ENCODE measurements around the gene SPEN. TPM values are rescaled to one million over a fixed set of nuclear protein-coding genes. Genes with fewer than 3 reads are reported as not detected.
A peak's percentile ranks its signal among the peaks of the same experiment; 100 is the strongest.

The SPEN gene
- total and polyA plus RNA-seq, 2 of the 4 experiments (the other 2 are of a cell fraction), result 7.6 to 15.8 TPM

- DNase-seq (peak; percentile 79), ATAC-seq (ENCODE audit: low read depth) (peak; percentile 78)
- Histone ChIP-seq H2AK9ac (replicated peaks; ENCODE audit: low read depth, low read length, poor library complexity) (peak overlapping the region; percentile 70), H3K9ac (ENCODE audit: low read depth, low read length) (peak overlapping the region; percentile 40; the same call in 1 of the 2 replicates), H3K9me3 (ENCODE audit: control insufficient read depth, insufficient read depth, low read length) (no peaks in the 10 kb centered on the region), H2BK20ac (ENCODE audit: low read depth, low read length) (peak overlapping the region; percentile 35), H2AFZ (replicated peaks; ENCODE audit: low read length, poor library complexity) (no peak overlapping the region), H3K4ac (ENCODE audit: low read depth, low read length) (peak overlapping the region; percentile 64), H3K79me1 (ENCODE audit: low read depth in 1 of 2, low read length in 2 of 2) (peaks cover 43 to 81% of the 10 kb centered on the region in 2 experiments), H2BK5ac (ENCODE audit: low read depth, low read length, poor library complexity, severe bottlenecking) (peak overlapping the region; percentile 52), H2BK120ac (ENCODE audit: low read depth, low read length) (peak overlapping the region; percentile 35), H3K4me1 (ENCODE audit: control insufficient read depth, insufficient read depth, low read length) (peaks cover 15% of the 10 kb centered on the region), H2AK5ac (ENCODE audit: low read depth, low read length) (peak overlapping the region; percentile 83), H4K8ac (ENCODE audit: low read depth in 2 of 2, low read length in 2 of 2) (peak overlapping the region; percentile 57 to 71), H3K18ac (ENCODE audit: low read depth, low read length) (peak overlapping the region; percentile 7; the same call in 1 of the 2 replicates), H3K23ac (ENCODE audit: low read depth, low read length) (peak overlapping the region; percentile 96), H3K27me3 (ENCODE audit: control insufficient read depth, insufficient read depth, low read length) (no peaks in the 10 kb centered on the region), H2BK15ac (ENCODE audit: low read depth, low read length) (peak overlapping the region; percentile 48; the same call in 2 of the 3 replicates), H3K4me3 (ENCODE audit: insufficient read depth, low read depth, low read length) (no peak overlapping the region), H3K36me3 (ENCODE audit: control insufficient read depth, insufficient read depth, low read length) (peaks cover 19% of the 10 kb centered on the region), H4K20me1 (ENCODE audit: insufficient read depth, low read length) (peaks cover 15% of the 10 kb centered on the region; the same call in 1 of the 2 replicates), H3K56ac (ENCODE audit: extremely low read depth, insufficient read depth, low read length) (peak overlapping the region; percentile 62), H3K9me1 (ENCODE audit: insufficient read depth, low read length) (peaks cover 23% of the 10 kb centered on the region), H4K5ac (ENCODE audit: low read depth, low read length) (peak overlapping the region; percentile 22; the same call in 1 of the 2 replicates), H4K91ac (ENCODE audit: insufficient read depth, low read depth, low read length) (peak overlapping the region; percentile 81), H3K4me2 (ENCODE audit: low read depth, low read length) (peak overlapping the region; percentile 76), H3K14ac (replicated peaks; ENCODE audit: low read depth, low read length) (peak overlapping the region; percentile 92), H3K27ac (ENCODE audit: insufficient read depth, low read length) (peak overlapping the region; percentile 21)
- WGBS, 2 experiments (ENCODE audit: extremely low coverage in 2 of 2, insufficient read length in 1 of 2), result 8% methylated on average over 4 of the region's 18 CpGs; no CpG with 5 or more reads in 1 of the 2 experiments
- CTCF ChIA-PET, result interaction anchor here (1.1 kb wide), 1 partner anchor 29 kb away, joined by 3 read pairs; no protein-coding TSS in a partner anchor
- POLR2A ChIA-PET (ENCODE audit: unreplicated experiment), result no interaction called here
- in situ Hi-C loops (cut with MboI; ENCODE audit: low sequenced_read_pairs), result no loop called here
- no TSS peak for BruUV-seq (replicated peaks)
- TF ChIP-seq MAZ (IDR thresholded peaks at IDR 0.05; ENCODE audit: borderline replicate concordance, low read depth, low read length) (no peak), FOS (IDR thresholded peaks at IDR 0.05; ENCODE audit: low read depth, low read length) (peak; percentile 31; the same call in 1 of the 2 replicates), RAD21 (IDR thresholded peaks at IDR 0.05; ENCODE audit: low read length) (no peak), RFX5 (IDR thresholded peaks at IDR 0.05; ENCODE audit: low read depth, low read length) (no peak), BHLHE40 (IDR thresholded peaks at IDR 0.05; ENCODE audit: low read depth, low read length) (no peak), USF2 (IDR thresholded peaks at IDR 0.05; ENCODE audit: low read depth, low read length) (peak; percentile 28; the same call in 1 of the 2 replicates), CHD1 (IDR thresholded peaks at IDR 0.05; ENCODE audit: low read depth, low read length) (no peak)
- dilution Hi-C loops (cut with HindIII; ENCODE audit: low sequenced_read_pairs, unreplicated experiment), result no loop called here
- intact Hi-C loops (cut with micrococcal nuclease), result no loop called here
These were observed 118.8 kb downstream of the SPEN start for GRCh38 chr1:15966081-15966955.
